Activated T-helper 9 cell treated with anti-CD3 and anti-CD28 coated beads, Interleukin-2, amount 50 U/mL, for 16 hours (primary cell): ENCODE data around the gene PDZRN3.

Experiments
- DNase-seq: peaks from one replicate; pipeline ENCODE4 v3.0.0-alpha.2; 2020; ENCODE audit warnings: low read depth

PDZRN3 gene

DNA sequence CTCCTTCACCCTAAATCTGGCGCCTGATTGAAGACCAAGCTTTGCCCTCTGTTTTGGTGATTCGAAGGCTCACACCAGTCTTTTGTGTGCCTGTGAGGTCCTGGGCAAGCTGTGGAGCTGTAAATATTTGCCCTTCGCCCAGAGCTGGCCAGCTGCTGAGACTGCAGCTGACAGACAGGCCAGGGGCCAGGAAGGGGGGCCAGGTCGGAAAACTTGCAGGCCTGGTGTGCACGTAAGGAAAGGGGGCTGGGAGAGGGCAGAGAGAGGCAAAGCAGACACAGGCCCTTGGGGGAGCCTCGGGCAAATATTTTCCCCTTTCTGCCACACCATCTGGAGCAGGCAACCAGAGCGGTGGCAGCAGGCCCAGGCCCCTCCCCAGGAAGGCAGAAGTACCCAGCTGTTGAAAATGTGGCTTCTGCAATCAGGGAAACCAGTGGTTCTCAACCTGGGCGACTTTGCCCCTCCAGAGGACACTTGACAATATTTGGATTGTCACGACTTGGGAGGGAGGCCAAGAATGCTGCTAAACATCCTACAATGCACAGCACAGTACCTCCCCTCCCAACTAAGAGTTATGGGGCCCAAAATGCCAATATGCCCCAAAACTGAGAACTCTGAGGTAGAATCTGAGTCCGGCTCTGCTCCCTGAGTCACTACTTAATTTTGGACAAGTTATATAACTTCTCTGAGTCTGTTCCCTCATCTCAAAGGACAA lies 2.5 kb downstream of the PDZRN3 start:
- DNase-seq = no peak

DNA sequence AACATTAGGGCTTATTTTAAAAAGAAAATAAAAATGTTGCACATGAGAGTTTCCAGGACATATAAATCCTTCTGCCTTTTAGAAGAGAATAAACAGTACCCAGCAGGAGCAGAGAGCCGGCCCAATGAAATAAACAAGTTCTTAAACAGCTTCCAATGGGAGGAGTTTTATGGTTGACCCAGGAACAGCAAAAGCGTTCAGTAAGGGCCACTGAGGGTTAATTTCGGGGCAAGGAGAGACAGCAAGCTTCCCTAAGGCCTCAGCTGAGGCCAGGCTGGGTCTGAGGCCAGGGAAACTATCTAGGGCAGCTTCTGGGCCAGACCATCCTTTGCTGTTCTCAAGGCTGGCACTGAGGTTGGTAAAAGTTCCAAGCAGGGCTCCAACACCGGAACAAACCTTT lies 3.4 kb downstream of the PDZRN3 start:
- DNase-seq = no peak

DNA sequence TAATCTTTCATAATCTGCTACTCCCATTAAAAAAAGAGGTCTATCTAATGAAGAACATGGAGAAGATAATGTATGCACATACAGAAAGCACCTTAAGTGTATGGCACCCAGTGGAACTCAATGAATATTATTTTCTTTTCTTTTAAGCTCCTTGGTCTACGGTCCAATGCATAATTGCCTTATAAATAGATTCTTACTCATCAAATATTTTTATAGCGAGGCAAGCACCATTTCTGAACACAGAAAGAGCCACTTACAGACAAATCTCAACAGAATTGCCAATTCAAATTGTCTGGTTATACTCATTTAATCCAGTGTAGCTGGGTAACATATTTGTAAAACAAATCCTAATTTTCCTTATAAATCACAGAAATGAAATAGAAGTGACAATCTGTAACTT lies 6.3 kb downstream of the PDZRN3 start:
- DNase-seq = no peak

DNA sequence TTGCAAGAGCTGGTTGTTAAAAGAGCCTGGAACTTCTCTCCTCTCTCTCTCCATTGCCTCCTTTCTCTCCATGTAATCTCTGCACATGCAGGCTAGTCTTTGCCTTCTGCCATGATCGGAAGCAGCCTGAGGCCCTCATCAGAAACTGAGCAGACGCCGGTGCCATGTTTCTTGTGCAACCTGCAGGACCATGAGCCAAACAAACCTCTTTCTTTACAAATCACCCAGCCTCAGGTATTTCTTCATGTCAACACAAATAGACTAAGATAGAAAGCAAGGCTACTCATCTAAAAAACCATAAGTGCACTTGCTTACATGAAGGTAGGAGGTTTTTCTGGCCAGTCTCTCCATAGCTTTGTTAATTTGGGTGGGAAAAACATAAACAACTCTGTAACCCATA lies 8.7 kb downstream of the PDZRN3 start:
- DNase-seq = no peak

DNA sequence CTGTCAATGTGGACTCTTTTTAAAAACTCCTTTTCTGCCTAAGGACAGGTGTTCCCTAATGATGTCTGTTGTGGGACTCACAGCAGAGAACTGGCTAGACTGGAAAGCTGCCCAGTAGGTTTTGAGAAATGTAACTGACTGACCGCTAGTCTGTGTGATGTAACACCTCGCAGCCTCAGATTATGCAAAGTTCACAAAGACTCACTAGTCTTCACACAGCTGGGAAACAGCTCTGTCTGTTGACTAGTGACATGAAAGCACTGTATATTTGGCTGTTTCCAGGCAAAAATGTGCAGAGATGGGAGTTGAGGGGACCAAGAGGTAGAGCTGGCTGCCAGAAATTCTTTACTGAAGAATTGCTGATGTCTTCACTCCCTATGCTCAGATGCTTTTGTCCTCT lies 10.3 kb downstream of the PDZRN3 start:
- DNase-seq = no peak

DNA sequence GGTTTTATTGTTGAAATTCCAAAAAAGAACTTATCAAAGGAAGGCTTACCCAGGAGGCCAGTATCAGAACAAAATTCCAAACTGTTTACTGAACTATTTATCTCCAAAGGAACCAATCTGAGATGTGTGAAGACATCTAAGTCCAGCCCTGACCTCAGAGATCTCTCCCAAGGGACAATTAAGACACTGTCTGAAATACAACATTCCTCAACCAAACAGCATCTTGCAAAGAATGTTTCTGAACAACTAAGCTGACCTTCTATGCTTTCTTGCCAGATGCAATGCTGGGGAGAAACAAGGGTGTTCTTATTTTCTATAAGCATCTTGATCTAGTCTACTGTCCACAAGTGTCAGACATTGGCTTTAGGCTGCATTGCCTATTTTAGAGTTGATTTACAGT lies 13.6 kb downstream of the PDZRN3 start:
- no peak for DNase-seq

DNA sequence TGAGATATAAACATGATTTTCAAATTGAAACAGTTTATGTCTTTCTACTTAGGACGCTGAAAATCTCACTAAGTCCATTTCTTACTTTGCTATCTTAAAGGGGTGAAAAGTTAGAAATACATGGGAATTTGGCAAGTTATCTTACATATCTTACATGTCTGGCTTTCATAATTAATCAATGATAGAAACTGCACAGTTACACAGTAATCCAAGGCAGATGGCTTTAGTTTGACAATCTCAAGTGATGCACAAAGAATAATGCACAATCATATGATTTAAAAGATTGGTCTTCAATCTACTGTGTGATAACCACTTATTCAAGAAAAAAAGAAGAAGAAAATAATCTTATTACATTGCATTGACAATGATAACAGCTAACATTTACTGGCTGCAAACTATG lies 14.2 kb downstream of the PDZRN3 start:
- no peak for DNase-seq

DNA sequence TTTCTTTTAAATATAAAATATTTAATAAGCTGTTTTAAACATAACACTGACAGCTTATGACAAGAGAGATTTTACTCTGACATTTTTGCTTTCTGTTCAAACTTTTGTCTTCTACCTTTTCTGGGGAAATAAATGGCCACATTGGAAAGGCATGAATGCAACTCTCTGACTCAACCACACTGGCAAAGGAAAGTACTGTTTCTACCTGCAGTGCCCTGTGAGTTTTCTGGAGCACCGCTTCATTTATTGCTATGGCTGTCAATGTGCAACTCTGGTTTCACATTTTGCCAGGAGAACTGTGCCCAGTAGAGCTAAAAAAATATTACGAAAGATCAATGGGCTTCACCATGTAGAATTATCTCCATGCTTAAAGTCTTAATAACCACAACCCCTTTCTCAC lies 15.1 kb downstream of the PDZRN3 start:
- DNase-seq = no peak

DNA sequence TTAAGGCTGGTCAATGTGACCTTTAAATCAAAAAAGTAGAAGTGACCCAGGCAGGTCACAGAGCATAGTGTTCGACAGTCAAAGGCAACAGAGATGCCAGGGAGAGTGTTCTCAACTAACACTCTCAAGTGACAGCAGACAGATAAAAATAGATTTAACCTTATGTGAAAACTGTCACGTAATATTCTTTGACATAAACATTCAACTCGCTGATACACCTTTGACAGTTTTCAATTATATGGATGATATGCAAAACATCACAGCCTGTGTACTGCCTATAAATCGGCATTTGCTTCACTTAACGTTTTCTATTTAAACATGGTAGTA lies 15.5 kb downstream of the PDZRN3 start:
- DNase-seq = no peak

DNA sequence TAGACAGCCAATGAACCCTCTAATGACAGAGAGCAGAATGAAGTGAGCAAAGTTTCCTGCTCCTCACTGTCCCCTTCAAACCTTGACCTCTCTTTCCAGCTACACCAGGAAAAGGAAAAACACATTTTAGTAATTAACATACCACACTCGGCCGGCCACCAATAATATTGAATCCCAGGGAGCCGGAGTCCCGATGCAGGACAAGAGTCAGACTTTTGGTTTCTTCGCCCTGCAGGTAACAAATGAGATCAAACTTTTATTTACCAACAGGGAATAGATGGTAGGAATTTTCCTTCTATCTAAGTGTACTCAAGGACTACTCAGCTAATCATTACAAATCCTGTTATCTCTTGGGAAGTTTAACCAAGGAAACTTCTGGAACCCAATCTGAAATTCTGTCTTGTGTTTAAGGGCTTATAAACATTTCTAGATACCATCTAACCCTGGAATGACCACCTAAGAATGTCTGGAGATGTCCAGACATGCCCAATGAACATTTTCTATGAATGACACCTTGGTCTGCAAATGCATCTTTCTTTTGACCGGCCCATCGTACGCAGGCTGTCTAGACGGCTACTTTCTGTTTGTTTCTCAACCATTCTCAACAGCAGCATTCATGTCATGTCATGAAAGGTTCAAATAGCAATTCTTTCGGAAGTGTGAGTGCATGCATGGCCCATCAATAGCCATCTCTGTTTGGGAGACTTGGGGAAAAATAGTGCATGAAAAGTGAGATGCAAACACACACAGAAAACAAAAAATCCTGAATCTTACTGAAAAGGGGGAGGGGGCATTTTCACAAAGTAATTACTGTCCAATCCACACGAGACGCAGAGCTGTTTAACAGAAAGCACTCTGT lies 16.1 kb downstream of the PDZRN3 start:
- DNase-seq = no peak

DNA sequence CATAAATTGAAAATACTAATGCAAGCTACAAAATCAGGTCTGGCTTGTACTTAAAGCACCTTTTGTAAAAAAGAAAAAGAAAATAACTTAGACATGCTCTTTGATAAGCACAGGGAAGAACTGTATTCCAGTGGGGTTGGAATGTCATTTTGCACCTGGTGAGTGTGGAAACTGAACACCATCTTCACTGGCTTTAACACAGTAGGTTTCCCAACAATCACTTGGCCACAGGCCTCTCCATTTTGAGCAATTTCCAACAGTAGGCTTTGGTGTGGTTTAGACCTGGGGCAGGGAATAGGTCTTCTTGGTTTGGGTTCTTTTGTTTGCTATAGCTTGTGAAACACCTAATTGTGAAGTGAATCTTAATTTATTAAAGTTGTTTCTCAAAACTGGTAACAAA lies 18.9 kb downstream of the PDZRN3 start:
- DNase-seq = no peak

DNA sequence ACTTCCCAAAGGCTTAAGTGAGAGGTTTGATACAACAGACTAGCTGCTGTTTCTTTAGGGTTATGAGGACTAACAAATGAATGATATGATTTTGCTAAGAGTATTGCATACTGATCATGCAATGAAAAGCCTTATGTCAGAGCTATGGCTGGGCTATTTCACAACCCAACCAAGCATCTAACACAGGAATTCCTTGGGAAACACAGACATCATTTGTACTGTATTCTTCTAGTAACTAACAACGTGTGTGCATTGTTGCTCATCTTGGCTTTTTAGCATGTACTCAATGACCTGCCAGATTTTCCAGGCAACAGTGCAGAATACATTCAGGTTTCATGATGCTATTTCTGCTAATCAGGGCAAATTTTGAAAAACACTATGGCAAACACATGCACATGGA lies 19.3 kb downstream of the PDZRN3 start:
- DNase-seq = no peak

DNA sequence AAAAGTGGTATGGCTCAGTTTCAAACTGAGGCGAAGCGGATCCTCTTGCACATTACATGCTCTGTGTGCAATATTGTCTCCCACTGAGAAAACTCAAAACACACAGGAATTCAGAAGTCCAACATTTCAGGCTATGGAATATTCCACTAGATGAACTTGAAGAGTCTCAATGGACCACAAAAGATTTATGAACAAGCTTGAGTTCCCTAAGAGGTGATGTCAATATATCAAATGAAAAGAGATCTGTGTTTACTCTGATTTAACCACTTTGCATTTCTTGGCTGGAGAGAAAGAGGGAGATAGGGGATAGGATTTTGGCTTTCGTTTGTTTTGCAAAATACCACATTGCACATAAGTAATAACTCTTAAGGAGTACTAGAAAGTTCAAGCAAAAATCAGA lies 20.3 kb downstream of the PDZRN3 start:
- DNase-seq = no peak

DNA sequence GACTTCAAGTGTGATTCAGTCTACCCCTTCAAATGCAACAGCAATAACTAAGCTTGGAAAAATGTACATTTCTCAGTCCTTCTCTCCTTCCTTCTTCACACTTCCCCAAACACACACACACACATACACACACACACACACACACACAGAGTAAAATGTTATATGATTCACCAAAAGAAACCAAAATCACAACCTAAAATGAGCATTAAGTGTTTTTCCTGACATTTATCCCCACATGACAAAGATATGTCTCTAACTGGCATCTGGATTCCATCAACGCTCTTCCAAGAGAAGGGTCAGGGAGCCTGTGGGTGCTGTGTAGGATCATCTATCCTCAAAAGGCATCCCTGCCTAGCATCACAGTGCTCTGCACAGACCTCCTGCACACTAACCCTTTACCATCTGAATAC lies 21.0 kb downstream of the PDZRN3 start:
- no peak for DNase-seq

DNA sequence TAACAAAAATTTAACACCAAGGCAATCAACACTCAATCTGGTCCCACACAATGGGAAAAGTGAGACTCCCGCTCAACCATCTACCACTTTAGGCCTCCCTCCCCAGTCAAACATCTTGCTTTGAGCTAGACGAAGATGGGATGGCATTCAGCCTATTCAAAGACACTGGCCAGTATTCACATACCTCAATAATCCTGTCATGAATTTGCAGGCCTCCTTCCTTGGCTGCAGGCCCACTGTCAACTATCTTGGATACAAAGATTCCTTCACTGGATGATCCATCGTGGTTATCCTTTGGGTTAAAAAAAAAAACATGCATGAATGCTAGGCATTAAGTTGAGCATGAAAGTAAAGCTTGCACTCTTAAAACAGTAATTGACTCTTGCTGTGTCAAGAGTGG lies 22.6 kb downstream of the PDZRN3 start:
- no peak for DNase-seq

DNA sequence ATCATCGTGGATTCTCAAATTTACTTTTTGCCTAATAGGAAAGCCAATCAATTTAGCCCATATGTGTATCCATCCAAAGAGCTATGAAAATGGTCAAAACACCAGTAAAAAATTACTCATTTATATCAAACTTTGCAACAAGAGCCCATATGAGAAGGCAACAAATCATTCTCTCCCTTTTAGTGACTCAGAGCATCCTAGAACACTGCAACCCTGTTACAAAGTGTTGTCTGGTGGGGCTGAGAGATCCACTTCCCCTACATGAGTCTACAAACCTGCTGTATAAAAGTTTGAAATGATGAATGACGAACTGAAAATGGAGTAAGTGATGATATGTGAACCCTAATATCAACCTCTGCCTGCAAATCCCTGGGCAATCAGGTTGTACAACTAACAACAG lies 23.3 kb downstream of the PDZRN3 start:
- no peak for DNase-seq

DNA sequence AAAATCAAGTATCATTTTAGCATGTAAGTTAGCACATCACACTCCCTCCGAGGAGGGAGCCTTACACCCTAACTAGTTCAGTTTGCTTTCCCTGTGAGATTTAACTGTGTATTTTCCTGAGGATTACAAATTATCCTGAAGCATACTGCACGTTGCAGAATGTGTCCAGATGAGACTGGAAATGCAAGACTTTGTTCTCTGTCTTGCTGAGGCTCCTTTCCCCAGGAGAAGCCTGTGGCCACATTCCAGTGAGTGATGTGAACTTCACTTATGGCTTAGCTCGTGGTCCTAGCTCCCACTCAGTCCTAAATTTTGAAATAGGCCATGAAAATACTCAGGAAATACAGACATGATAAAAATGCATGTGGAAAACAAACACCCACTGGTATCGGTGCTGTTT lies 23.7 kb downstream of the PDZRN3 start:
- DNase-seq = no peak

DNA sequence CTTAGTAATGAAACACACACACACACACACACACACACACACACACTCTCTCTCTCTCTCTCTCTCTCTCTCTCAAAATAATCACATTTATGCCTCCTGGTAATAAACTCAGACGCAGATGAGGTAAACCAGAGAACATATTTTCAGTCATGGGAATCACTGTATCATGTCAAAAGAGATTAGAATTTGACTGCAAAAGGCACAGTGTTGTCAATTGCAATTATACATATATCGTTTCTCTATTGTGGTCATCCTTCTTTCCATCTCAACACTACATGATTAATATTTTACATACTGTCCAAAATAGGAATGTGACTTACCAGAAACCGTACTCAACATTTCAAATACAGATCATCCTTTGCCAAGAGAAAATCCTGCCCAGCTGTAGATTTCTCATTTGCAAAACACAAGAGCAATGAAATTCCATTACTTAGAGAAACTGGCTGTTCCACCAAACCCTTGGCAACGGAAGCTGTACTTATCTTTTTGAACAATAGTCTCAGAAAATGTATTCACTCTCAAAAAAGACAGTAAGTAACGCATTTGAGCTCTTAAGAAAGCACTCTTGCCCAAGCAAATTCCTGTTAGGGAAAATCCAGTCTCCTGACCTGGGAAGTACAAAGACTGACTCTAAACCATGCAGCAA lies 24.3 kb downstream of the PDZRN3 start:
- no peak for DNase-seq

DNA sequence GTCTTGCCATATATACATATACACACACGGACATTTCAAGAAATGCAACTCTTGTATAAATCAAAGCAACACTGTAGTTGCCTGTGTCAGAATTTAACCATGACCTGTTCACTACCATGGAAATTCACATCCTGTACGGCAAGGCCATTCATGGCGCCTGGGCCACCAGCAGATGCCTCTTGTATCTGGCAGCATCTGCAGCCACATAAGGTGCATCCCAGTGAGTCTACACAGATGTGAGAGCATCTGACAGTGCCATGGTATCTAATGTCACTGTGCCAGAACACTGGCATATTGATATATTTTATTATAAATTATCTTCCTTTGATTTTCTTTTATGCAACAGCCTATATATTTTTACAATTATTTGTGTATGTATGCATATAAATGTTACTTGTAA lies 25.1 kb downstream of the PDZRN3 start:
- DNase-seq = no peak

DNA sequence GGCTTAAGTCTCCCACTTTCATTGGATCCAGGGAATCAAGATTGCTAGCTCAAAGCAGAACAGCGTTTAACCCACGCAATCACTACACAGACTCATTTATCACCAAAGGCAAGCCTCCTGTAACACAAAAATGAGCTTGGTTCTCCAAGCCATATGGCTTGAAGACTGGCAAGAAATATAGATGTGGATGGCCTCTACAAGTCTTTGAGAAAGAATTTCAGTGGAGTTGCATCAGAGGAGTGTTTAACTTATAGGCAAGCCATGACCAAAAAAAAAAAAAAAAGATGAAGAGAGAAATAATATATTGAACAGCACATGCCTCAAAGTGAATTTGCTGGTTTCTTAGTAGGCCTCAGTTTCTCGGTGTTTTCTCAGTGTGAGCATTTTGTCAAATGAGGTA lies 27.3 kb downstream of the PDZRN3 start:
- no peak for DNase-seq

DNA sequence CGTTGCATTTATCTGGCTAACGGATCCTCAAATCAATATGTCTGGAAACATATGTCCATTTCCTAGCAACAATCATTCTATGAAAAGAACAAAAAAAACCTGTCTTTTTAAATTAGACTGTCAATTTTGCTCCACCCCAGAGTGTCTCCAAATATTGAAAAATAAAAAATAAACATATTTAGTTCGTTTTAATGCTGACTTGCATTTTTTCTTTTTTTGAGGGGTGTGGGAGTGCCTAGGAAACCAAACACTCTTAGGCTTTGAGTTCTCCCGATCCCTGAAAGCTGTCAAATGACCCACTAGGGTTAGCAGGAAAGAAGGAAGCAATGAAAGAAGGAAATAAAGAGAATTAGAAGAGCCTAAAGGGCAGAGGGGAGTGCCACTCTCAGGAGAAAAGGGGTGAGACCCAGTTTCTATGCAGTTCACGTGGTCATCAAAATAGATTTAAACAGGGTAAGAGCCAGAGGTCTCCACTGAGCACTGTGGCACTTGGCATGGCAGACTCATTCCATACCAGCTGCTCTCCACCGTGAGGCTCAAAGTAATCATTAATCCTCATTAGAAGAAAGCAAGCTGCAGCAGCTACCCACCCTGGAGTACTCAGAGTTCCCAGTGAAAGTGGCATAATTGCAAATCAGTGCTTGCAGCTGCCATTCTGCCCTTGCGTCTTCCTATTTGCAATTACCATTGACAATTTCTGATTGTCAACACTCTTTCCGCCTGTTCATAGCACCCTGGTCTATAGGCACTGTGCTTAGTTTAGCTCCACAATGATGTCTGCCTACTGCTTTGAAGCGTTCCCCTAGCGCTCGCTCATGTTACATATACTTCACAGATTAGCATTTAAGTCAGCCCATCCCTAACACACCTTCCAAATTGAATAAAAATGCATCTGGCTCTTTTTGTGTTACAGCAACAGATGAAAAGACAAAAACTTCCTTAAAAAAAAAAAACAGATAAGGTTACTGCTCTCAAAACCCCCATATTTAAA lies 32.3 kb downstream of the PDZRN3 start:
- DNase-seq = no peak

DNA sequence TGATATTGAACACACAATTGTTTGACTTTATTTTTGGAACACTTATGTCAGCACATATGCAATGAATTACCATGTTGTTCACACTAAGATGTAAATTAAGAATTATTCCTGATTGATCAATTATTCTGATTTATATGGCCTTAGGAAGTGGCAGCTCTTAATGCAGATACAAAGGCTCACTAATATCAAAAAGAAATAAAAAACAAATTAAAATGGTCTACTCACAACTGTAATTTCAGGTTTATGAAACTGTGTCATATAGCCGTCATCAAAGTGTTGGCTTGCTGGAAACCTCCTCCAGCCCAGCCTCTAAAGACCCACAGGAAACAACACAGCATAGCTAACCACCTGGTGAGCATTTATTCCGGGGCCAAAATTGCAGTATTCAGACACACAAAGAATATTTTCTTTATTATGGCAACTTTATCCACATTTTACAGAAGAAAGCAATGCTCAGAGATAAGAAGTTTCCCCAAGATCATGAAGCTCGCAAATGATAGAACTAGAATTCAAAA lies 33.4 kb downstream of the PDZRN3 start:
- no peak for DNase-seq
